PC-3 (cell line): Measurements from ENCODE around the gene OR10A6.

ENCODE experiments used
- EZH2 ChIP-seq: fragments of 300-600 bp; sonication (generic); IDR thresholded peaks from one replicate; pipeline ENCODE4 v1.6.1; 2017; ENCODE audit warnings: antibody characterized with exemption, mild to moderate bottlenecking, low read length; ENCODE audit not compliant: unreplicated experiment
- TF ChIP-seq, protein P1 (sequence below): fragments of 300-600 bp; sonication (generic); conservative IDR thresholded peaks from 2 replicates; pipeline ENCODE4 v1.5.1; 2017; ENCODE audit warnings: antibody characterized with exemption, low read depth, mild to moderate bottlenecking, low read length

DNA sequence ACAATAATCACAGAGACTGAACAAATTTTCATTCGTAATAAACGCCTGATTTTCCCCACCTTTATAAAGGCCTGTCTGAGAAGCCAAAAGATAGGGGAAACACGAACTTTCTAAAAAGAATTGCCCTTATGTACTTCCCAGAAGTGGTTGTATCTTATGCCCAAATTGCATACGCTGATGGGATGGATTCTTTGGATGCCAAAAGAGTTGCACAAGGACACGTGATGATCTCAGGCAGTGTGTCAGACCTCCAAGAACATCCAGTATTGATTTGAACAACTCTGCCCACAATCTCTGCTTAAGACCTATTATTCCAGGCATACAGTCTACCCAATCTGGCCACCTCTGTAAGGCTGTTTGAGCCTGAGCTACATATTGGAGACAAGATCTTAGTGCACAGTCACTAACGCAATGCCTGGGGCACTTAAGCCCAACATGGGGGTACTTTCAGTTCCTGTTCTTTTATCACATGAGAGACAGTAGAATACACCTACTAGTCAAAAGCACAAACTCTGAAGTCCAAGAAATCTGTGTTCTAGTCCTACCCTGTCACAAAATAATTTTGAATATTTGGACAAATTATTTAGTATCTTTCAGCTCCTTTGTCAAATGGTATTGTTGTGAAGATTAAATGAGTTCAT lies 38.9 kb downstream of the OR10A6 start:
- TF ChIP-seq, protein P1, sequence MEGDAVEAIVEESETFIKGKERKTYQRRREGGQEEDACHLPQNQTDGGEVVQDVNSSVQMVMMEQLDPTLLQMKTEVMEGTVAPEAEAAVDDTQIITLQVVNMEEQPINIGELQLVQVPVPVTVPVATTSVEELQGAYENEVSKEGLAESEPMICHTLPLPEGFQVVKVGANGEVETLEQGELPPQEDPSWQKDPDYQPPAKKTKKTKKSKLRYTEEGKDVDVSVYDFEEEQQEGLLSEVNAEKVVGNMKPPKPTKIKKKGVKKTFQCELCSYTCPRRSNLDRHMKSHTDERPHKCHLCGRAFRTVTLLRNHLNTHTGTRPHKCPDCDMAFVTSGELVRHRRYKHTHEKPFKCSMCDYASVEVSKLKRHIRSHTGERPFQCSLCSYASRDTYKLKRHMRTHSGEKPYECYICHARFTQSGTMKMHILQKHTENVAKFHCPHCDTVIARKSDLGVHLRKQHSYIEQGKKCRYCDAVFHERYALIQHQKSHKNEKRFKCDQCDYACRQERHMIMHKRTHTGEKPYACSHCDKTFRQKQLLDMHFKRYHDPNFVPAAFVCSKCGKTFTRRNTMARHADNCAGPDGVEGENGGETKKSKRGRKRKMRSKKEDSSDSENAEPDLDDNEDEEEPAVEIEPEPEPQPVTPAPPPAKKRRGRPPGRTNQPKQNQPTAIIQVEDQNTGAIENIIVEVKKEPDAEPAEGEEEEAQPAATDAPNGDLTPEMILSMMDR, result no peak
- TF ChIP-seq EZH2, result no peak
